Vagina (tissue), 2 donors: ENCODE data around the gene TEDC1. TPM values are rescaled to one million over a fixed set of nuclear protein-coding genes. Genes with fewer than 3 reads are reported as not detected.

Experiments
- DNase-seq, 2 donors: peaks; one replicate each; pipeline ENCODE4 v3.0.0-alpha.2; 2017; ENCODE audit errors: extremely low spot score in 2 of 2
- H3K27ac ChIP-seq: fragments of 200-600 bp; sonication (generic); one replicate; pipeline ENCODE4 v1.5.1; 2019
- H3K27me3 ChIP-seq: fragments of 200-600 bp; sonication (generic); one replicate; pipeline ENCODE4 v1.5.1; 2019
- H3K36me3 ChIP-seq, 2 donors: fragments of 200-600 bp; sonication (generic); one replicate each; pipeline ENCODE4 v1.5.1; 2017 to 2019
- H3K4me1 ChIP-seq: fragments of 200-600 bp; sonication (generic); one replicate; pipeline ENCODE4 v1.5.1; 2019
- H3K4me3 ChIP-seq, 2 donors: fragments of 200-600 bp; sonication (generic); 1 replicate in 1 of 2; 2 replicates in 1 of 2; pipeline ENCODE4 v1.5.1; 2016 to 2019
- H3K9me3 ChIP-seq: fragments of 200-600 bp; sonication (generic); one replicate; pipeline ENCODE4 v1.5.1; 2019
- POLR2A ChIP-seq, 2 donors: fragments of 450-650 bp; IDR thresholded peaks; one replicate each; pipeline ENCODE4 v1.6.1; 2017; ENCODE audit warnings: antibody characterized with exemption in 2 of 2, mild to moderate bottlenecking in 2 of 2, moderate library complexity in 2 of 2
- POLR2AphosphoS5 ChIP-seq, 2 donors: sonication (generic); formaldehyde crosslinking; IDR thresholded peaks; one replicate each; pipeline ENCODE4 v1.9.0; 2017; ENCODE audit warnings: antibody characterized with exemption in 2 of 2, mild to moderate bottlenecking in 2 of 2, low read depth in 1 of 2; ENCODE audit not compliant: insufficient read depth in 1 of 2
- intact Hi-C: fragments of 100-400 bp; cut with DNase I; formaldehyde crosslinking; loops from one replicate; pipeline ENCODE4 v1.15.1; 2023
- total RNA-seq: library from RNA; depleted of rRNA; stranded (reverse); fragments of >200 nt; gene quantifications from one replicate; pipeline ENCODE4 v1.2.3, GENCODE V29; 2016
- TF ChIP-seq, protein P1 (sequence below), 3 experiments: fragments of 450-650 bp in 2 of 3; fragments of 200-600 bp in 1 of 3; sonication (generic) in 1 of 3; IDR thresholded peaks; one replicate each; pipeline ENCODE4 v1.5.1; 2017 to 2019; ENCODE audit warnings: antibody characterized with exemption in 3 of 3, mild to moderate bottlenecking in 2 of 3, moderate library complexity in 2 of 3

Gene TEDC1
- total RNA-seq, 1 donor from 2014 or later: 5.9 TPM

DNA sequence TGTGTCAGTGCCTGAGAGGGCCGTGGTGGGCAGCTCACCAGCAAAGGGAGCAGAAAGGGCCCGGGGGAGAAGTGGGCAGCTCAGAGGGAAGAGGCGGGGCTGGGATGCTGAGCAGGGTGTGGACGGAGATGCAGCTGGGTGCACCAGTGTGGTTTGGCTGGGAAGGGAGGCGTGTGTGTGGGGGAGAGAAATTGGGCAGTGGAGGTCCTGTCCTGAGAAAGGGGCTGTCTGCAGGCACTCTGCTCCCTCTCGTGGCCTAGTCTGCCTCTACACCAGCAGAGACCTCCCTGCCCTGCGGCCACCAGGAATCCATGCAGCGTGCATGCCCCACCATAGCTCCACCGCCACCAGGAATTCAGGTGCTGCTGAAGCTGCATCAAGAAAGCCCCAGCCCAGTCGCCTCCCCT, 41.7 kb downstream of the TEDC1 start:
- no peak overlapping the region for H3K27ac ChIP-seq
- TF ChIP-seq, protein P1, sequence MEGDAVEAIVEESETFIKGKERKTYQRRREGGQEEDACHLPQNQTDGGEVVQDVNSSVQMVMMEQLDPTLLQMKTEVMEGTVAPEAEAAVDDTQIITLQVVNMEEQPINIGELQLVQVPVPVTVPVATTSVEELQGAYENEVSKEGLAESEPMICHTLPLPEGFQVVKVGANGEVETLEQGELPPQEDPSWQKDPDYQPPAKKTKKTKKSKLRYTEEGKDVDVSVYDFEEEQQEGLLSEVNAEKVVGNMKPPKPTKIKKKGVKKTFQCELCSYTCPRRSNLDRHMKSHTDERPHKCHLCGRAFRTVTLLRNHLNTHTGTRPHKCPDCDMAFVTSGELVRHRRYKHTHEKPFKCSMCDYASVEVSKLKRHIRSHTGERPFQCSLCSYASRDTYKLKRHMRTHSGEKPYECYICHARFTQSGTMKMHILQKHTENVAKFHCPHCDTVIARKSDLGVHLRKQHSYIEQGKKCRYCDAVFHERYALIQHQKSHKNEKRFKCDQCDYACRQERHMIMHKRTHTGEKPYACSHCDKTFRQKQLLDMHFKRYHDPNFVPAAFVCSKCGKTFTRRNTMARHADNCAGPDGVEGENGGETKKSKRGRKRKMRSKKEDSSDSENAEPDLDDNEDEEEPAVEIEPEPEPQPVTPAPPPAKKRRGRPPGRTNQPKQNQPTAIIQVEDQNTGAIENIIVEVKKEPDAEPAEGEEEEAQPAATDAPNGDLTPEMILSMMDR (IDR thresholded peaks at IDR 0.05): no peak
- TF ChIP-seq POLR2AphosphoS5 (IDR thresholded peaks at IDR 0.05; ENCODE audit: insufficient read depth in 1 of 2, low read depth in 1 of 2): no peak
- TF ChIP-seq POLR2A (IDR thresholded peaks at IDR 0.05): no peak
- H3K9me3 ChIP-seq: no peaks in the 10 kb centered on the region
- H3K36me3 ChIP-seq: no peaks in the 10 kb centered on the region
- H3K4me3 ChIP-seq: no peak overlapping the region
- no peaks in the 10 kb centered on the region for H3K27me3 ChIP-seq
- H3K4me1 ChIP-seq: peaks cover 11% of the 10 kb centered on the region
- intact Hi-C loops: no loop called here
- no peak for DNase-seq

- no peaks in the 10 kb centered on the region for H3K9me3 ChIP-seq
- intact Hi-C loops: no loop called here
- DNase-seq: no peak
- no peak overlapping the region for H3K27ac ChIP-seq
- TF ChIP-seq POLR2A (IDR thresholded peaks at IDR 0.05) (no peak), POLR2AphosphoS5 (IDR thresholded peaks at IDR 0.05; ENCODE audit: insufficient read depth in 1 of 2, low read depth in 1 of 2) (no peak)
- TF ChIP-seq, protein P1 (IDR thresholded peaks at IDR 0.05): no peak
- no peaks in the 10 kb centered on the region for H3K27me3 ChIP-seq
- H3K36me3 ChIP-seq: no peaks in the 10 kb centered on the region
- H3K4me1 ChIP-seq: peaks cover 7% of the 10 kb centered on the region
- H3K4me3 ChIP-seq: no peak overlapping the region
Measured at GRCh38 chr14:105533391-105533790, 42.3 kb downstream of the TEDC1 start.

- no peak for DNase-seq
- Histone ChIP-seq H3K27me3 (no peaks in the 10 kb centered on the region), H3K27ac (no peak overlapping the region), H3K4me1 (peaks cover 4% of the 10 kb centered on the region), H3K4me3 (no peak overlapping the region), H3K36me3 (no peaks in the 10 kb centered on the region), H3K9me3 (no peaks in the 10 kb centered on the region)
- intact Hi-C loops: no loop called here
- TF ChIP-seq, protein P1 (IDR thresholded peaks at IDR 0.05): no peak
- no peak for TF ChIP-seq POLR2A (IDR thresholded peaks at IDR 0.05)
- no peak for TF ChIP-seq POLR2AphosphoS5 (IDR thresholded peaks at IDR 0.05; ENCODE audit: insufficient read depth in 1 of 2, low read depth in 1 of 2)
Measured at GRCh38 chr14:105533811-105534498, 42.9 kb downstream of the TEDC1 start.

DNA sequence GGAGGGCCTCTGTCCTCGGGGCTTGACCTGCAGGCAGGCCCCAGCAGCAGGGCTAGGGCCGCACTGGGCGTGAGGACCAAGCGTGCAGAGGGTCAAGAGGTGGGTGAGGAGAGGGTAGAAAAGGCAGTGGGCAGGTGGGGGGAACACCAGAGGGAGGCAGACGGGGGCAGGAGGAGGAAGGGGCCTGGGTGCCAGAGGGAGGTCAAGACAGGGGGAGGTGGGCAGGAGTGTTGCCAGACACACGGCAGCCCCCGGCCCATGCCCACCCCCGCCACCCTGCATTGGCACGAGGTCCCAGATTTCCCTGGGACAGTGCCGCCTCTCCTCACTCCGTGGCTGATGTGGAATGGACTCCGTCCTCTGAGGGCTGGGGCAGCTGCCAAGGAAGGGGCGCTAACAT, 43.5 kb downstream of the TEDC1 start:
- H3K27me3 ChIP-seq: no peaks in the 10 kb centered on the region
- H3K4me1 ChIP-seq: no peaks in the 10 kb centered on the region

DNA sequence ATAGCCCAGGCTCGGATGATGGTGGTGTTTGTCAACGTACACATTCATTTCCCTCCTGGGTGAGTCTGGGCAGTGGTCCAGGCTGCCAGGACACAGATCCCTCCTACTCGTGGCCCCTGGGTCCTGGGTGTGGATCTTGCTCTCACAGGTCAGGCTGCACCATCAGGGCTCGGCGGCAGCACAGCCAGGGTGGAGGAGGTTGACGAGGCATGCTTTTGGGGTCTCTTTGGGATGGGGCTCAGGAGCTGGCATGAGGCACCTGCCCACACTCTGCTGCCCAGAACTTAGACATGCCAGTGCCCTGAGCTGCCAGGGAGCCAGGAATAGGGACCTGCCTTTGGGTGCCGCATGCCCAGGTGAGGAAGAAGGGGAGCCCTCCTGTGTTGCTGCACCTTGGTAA, 45.0 kb downstream of the TEDC1 start:
- Histone ChIP-seq H3K27ac (no peak overlapping the region), H3K4me3 (no peak overlapping the region), H3K4me1 (no peaks in the 10 kb centered on the region), H3K9me3 (no peaks in the 10 kb centered on the region), H3K36me3 (no peaks in the 10 kb centered on the region), H3K27me3 (no peaks in the 10 kb centered on the region)
- intact Hi-C loops: no loop called here
- no peak for DNase-seq
- TF ChIP-seq, protein P1 (IDR thresholded peaks at IDR 0.05): no peak
- no peak for TF ChIP-seq POLR2AphosphoS5 (IDR thresholded peaks at IDR 0.05; ENCODE audit: insufficient read depth in 1 of 2, low read depth in 1 of 2)
- no peak for TF ChIP-seq POLR2A (IDR thresholded peaks at IDR 0.05)

More for the DNA sequence above, 43.5 kb downstream of the TEDC1 start:
- DNase-seq: no peak
- intact Hi-C loops: no loop called here
- Histone ChIP-seq H3K9me3 (no peaks in the 10 kb centered on the region), H3K36me3 (no peaks in the 10 kb centered on the region), H3K4me3 (no peak overlapping the region), H3K27ac (no peak overlapping the region)
- TF ChIP-seq, protein P1 (IDR thresholded peaks at IDR 0.05): no peak
